Measurements from ENCODE around the gene ZNF879.

ZNF879 gene

GRCh38 chr5:179023528-179024189 lies at the start of gene ZNF879:
Gene ZNF879, plus strand, starts transcription at chr5:179023804. Its CDS starts 1,201 bp downstream, at chr5:179025005.
- no peak for FAIRE-seq

GRCh38 chr5:178981381-178981780 lies 42.2 kb upstream of the ZNF879 start:
- FAIRE-seq: no peak

GRCh38 chr5:178982941-178983340 lies 40.7 kb upstream of the ZNF879 start:
- no peak for FAIRE-seq

GRCh38 chr5:178983728-178984127 lies 39.9 kb upstream of the ZNF879 start:
- no peak for FAIRE-seq

GRCh38 chr5:178984145-178985072 lies 39.2 kb upstream of the ZNF879 start:
- no peak for FAIRE-seq

- no peak for FAIRE-seq
These were observed 37.2 kb upstream of the ZNF879 start for GRCh38 chr5:178986326-178986960.

GRCh38 chr5:178988436-178989220 lies 35.0 kb upstream of the ZNF879 start:
- FAIRE-seq: no peak

- no peak for FAIRE-seq
These were observed 34.3 kb upstream of the ZNF879 start for GRCh38 chr5:178989311-178989710.

- FAIRE-seq: no peak
These were observed 33.1 kb upstream of the ZNF879 start for GRCh38 chr5:178990491-178990890.

- no peak for FAIRE-seq
These were observed 32.1 kb upstream of the ZNF879 start for GRCh38 chr5:178991190-178992145.

GRCh38 chr5:178992291-178992895 lies 31.2 kb upstream of the ZNF879 start:
- no peak for FAIRE-seq

GRCh38 chr5:178993236-178993765 lies 30.3 kb upstream of the ZNF879 start:
- no peak for FAIRE-seq

GRCh38 chr5:178993955-178994579 lies 29.5 kb upstream of the ZNF879 start:
- no peak for FAIRE-seq

GRCh38 chr5:178994580-178995340 lies 28.8 kb upstream of the ZNF879 start, which contains the start of gene GRM6:
Gene GRM6, minus strand, starts transcription at chr5:178995320. Its CDS starts 376 bp downstream, at chr5:178994944.
- no peak for FAIRE-seq

- FAIRE-seq: no peak
These were observed 28.3 kb upstream of the ZNF879 start for GRCh38 chr5:178995341-178995690.

GRCh38 chr5:178996156-178996555 lies 27.4 kb upstream of the ZNF879 start:
- FAIRE-seq: no peak

GRCh38 chr5:178997191-178997590 lies 26.4 kb upstream of the ZNF879 start:
- no peak for FAIRE-seq

- no peak for FAIRE-seq
These were observed 25.2 kb upstream of the ZNF879 start for GRCh38 chr5:178998441-178998840.

GRCh38 chr5:179006564-179006963 lies 17.0 kb upstream of the ZNF879 start:
- FAIRE-seq: no peak

- no peak for FAIRE-seq
These were observed 14.9 kb upstream of the ZNF879 start for GRCh38 chr5:179008667-179009066.
